ENCODE results near the gene FAM114A1.
"Not testable (repeated sequence)": the region's sequence is repeated elsewhere in the genome, so short reads cannot be mapped to it uniquely, and the experiment has no call there.

Gene FAM114A1

GRCh38 chr4:38987491-38987890 is 119.9 kb downstream of the FAM114A1 start:
- H3K9me3 ChIP-seq (ENCODE audit: insufficient read depth, low read length) = no peaks in the 10 kb centered on the region
- H2AFZ ChIP-seq (ENCODE audit: low read depth, low read length) = no peak overlapping the region
- no peak overlapping the region for H3K4me3 ChIP-seq (ENCODE audit: low read length)
- no peaks in the 10 kb centered on the region for H3K27me3 ChIP-seq (ENCODE audit: low read depth, low read length)
- H3K4me1 ChIP-seq (ENCODE audit: low read length) = peaks cover 38% of the 10 kb centered on the region
- no peak overlapping the region for H3K4me2 ChIP-seq (ENCODE audit: low read length)
- H3K9ac ChIP-seq (ENCODE audit: low read length) = no peak overlapping the region
- peaks cover 19% of the 10 kb centered on the region for H3K36me3 ChIP-seq (replicated peaks; ENCODE audit: low read depth, low read length)
- no peaks in the 10 kb centered on the region for H4K20me1 ChIP-seq (ENCODE audit: insufficient read depth, low read length)
- no peaks in the 10 kb centered on the region for H3K79me2 ChIP-seq (ENCODE audit: low read length)
- H3K27ac ChIP-seq (ENCODE audit: low read length) = peak overlapping the region; percentile 23; the same call in 1 of the 2 replicates
- TF ChIP-seq EZH2phosphoT487 (IDR thresholded peaks at IDR 0.05; ENCODE audit: low read depth) = no peak
- TF ChIP-seq CTCF (IDR thresholded peaks at IDR 0.05; ENCODE audit: low read depth, low read length) = no peak

GRCh38 chr4:38988353-38988752 is 120.7 kb downstream of the FAM114A1 start:
- H3K9me3 ChIP-seq (ENCODE audit: insufficient read depth, low read length); H3K4me2 ChIP-seq (ENCODE audit: low read length); H3K79me2 ChIP-seq (ENCODE audit: low read length); H4K20me1 ChIP-seq (ENCODE audit: insufficient read depth, low read length); H3K9ac ChIP-seq (ENCODE audit: low read length); H3K4me3 ChIP-seq (ENCODE audit: low read length); H3K27ac ChIP-seq (ENCODE audit: low read length); H2AFZ ChIP-seq (ENCODE audit: low read depth, low read length); H3K27me3 ChIP-seq (ENCODE audit: low read depth, low read length): not testable (repeated sequence)
- peaks cover 17% of the 10 kb centered on the region for H3K36me3 ChIP-seq (replicated peaks; ENCODE audit: low read depth, low read length)
- peaks cover 38% of the 10 kb centered on the region for H3K4me1 ChIP-seq (ENCODE audit: low read length)

DNA sequence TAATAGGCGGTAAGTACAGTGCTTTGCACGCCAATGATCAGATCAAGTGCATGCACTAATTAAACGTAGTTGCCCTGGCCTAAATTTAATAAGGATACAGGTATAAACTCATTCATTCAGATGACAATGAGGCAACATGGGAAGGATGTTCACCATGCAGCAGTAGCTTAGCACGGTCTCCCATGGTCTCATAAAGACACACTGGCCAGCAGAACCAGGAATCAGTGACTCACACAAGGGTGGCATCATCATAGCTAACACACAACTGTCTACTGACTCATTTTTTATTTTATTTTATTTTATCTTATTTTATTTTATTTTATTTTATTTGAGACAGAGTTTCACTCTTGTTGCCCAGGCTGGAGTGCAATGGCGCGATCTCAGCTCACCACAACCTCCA is 121.9 kb downstream of the FAM114A1 start:
- H2AFZ ChIP-seq (ENCODE audit: low read depth, low read length) = no peak overlapping the region
- H3K9ac ChIP-seq (ENCODE audit: low read length) = no peak overlapping the region
- H3K36me3 ChIP-seq (replicated peaks; ENCODE audit: low read depth, low read length) = peaks cover 21% of the 10 kb centered on the region
- H3K4me3 ChIP-seq (ENCODE audit: low read length) = no peak overlapping the region
- H4K20me1 ChIP-seq (ENCODE audit: insufficient read depth, low read length) = no peaks in the 10 kb centered on the region
- no peak overlapping the region for H3K4me2 ChIP-seq (ENCODE audit: low read length)
- no peak overlapping the region for H3K27ac ChIP-seq (ENCODE audit: low read length)
- H3K9me3 ChIP-seq (ENCODE audit: insufficient read depth, low read length) = no peaks in the 10 kb centered on the region
- H3K27me3 ChIP-seq (ENCODE audit: low read depth, low read length) = no peaks in the 10 kb centered on the region
- TF ChIP-seq EZH2phosphoT487 (IDR thresholded peaks at IDR 0.05; ENCODE audit: low read depth) (no peak), CTCF (IDR thresholded peaks at IDR 0.05; ENCODE audit: low read depth, low read length) (no peak)
- no peaks in the 10 kb centered on the region for H3K79me2 ChIP-seq (ENCODE audit: low read length)
- H3K4me1 ChIP-seq (ENCODE audit: low read length) = peaks cover 38% of the 10 kb centered on the region

DNA sequence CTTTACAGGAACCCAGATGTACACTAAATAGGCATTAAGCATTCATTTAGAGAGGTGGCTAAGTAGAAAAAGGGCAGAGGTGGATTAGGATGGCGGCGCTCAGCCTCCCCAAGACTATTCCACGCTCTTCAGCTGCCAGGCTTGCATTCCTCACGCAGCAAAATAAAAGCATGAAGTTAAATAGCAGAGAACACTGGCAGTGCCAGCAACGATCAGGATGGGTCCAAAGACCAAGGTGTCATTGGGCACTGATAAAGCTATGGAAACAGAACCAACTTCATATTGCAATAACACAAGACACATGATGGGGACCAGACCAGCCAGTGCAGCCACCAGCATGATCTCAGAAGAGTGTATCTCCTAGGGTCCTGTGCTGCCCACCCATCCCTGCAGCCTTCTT is 122.6 kb downstream of the FAM114A1 start:
- Histone ChIP-seq H3K4me2 (ENCODE audit: low read length) (no peak overlapping the region), H3K27ac (ENCODE audit: low read length) (no peak overlapping the region), H3K4me3 (ENCODE audit: low read length) (no peak overlapping the region), H3K79me2 (ENCODE audit: low read length) (no peaks in the 10 kb centered on the region), H3K4me1 (ENCODE audit: low read length) (peaks cover 30% of the 10 kb centered on the region), H4K20me1 (ENCODE audit: insufficient read depth, low read length) (no peaks in the 10 kb centered on the region), H2AFZ (ENCODE audit: low read depth, low read length) (no peak overlapping the region), H3K36me3 (replicated peaks; ENCODE audit: low read depth, low read length) (peaks cover 21% of the 10 kb centered on the region), H3K9me3 (ENCODE audit: insufficient read depth, low read length) (no peaks in the 10 kb centered on the region), H3K27me3 (ENCODE audit: low read depth, low read length) (no peaks in the 10 kb centered on the region), H3K9ac (ENCODE audit: low read length) (no peak overlapping the region)
- no peak for TF ChIP-seq CTCF (IDR thresholded peaks at IDR 0.05; ENCODE audit: low read depth, low read length)
- TF ChIP-seq EZH2phosphoT487 (IDR thresholded peaks at IDR 0.05; ENCODE audit: low read depth) = no peak

- H3K27ac ChIP-seq (ENCODE audit: low read length) = no peak overlapping the region
- no peak overlapping the region for H3K4me3 ChIP-seq (ENCODE audit: low read length)
- H3K4me1 ChIP-seq (ENCODE audit: low read length) = peaks cover 10% of the 10 kb centered on the region
- no peak overlapping the region for H3K9ac ChIP-seq (ENCODE audit: low read length)
- H3K36me3 ChIP-seq (replicated peaks; ENCODE audit: low read depth, low read length) = peaks cover 26% of the 10 kb centered on the region
- H4K20me1 ChIP-seq (ENCODE audit: insufficient read depth, low read length) = no peaks in the 10 kb centered on the region
- H3K4me2 ChIP-seq (ENCODE audit: low read length) = no peak overlapping the region
- TF ChIP-seq CTCF (IDR thresholded peaks at IDR 0.05; ENCODE audit: low read depth, low read length) (no peak), EZH2phosphoT487 (IDR thresholded peaks at IDR 0.05; ENCODE audit: low read depth) (no peak)
- H2AFZ ChIP-seq (ENCODE audit: low read depth, low read length) = no peak overlapping the region
- H3K79me2 ChIP-seq (ENCODE audit: low read length) = no peaks in the 10 kb centered on the region
- H3K27me3 ChIP-seq (ENCODE audit: low read depth, low read length) = no peaks in the 10 kb centered on the region
- H3K9me3 ChIP-seq (ENCODE audit: insufficient read depth, low read length) = no peaks in the 10 kb centered on the region
Measured at GRCh38 chr4:38993683-38994082, 126.1 kb downstream of the FAM114A1 start.

All from OCI-LY3 (cell line).